22Rv1 (cell line): ENCODE measurements around the gene ILF3.
A peak's percentile ranks its signal among the peaks of the same experiment; 100 is the strongest.

Experiments used
- H3K27ac ChIP-seq: fragments of 450-650 bp; 2 replicates; pipeline ENCODE4 v1.5.1; 2017
- CTCF ChIP-seq: fragments of 450-650 bp; IDR thresholded peaks from 2 replicates; pipeline ENCODE4 v1.5.1; 2017; ENCODE audit warnings: mild to moderate bottlenecking
- ZFX ChIP-seq: fragments of 450-650 bp; IDR thresholded peaks from 2 replicates; pipeline ENCODE4 v1.6.1; 2017; ENCODE audit warnings: antibody characterized with exemption, borderline replicate concordance

The ILF3 gene

GRCh38 chr19:10692673-10693264 is 38.6 kb downstream of the ILF3 start:
- peak overlapping the region; percentile 91; the same call in 1 of the 2 replicates for H3K27ac ChIP-seq
- TF ChIP-seq ZFX (no peak), CTCF (no peak)

- peak overlapping the region; percentile 91 for H3K27ac ChIP-seq
- TF ChIP-seq ZFX (no peak), CTCF (no peak)
These were observed 40.7 kb downstream of the ILF3 start for GRCh38 chr19:10694706-10695307.

DNA sequence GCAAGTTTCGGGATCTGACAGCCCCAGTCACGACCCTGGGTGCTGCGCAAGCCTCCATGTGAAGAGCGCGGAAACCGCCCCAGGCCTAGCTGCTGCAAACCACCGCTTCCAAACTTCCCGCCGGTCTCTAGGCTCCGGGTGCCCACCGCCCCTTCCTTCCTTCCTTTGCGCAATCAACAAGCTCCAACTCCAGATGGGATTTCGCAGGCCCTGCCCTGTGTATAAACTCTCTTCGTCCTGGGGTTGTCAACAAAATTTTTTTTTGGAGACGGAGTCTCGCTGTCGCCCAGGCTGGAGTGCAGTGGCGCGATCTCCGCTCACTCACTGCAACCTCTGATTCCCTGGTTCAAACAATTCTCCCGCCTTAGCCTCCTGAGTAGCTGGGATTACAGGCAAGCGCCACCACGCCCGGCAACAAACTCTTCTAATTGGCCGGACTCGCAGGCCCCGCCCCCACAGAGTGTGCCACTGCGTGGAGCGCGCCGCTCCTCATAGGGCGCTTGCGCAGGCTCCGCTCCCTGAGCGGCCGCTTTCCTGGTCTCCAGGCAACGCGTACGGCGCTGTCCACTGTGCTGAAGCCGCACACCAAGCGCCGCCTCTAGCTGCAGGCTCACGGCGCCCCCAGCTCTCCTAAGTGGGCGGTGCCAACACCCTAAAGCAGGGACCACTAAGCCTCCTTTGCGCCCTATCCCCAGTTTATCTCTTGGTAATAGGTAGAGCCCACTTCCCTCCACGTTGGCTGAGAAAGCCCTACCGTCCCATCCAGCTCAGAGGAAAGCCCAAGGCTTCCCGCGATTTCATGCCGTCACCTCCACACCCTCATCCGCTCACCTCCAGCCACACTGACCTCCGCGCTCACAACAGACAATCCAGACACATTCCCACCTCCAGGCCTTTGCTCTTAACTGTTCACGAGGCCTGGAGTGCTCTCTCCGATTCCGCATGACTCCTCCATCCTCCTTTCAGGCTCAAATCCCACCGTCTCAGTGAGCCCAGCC is 41.6 kb downstream of the ILF3 start:
- TF ChIP-seq ZFX (no peak), CTCF (no peak)
- peak overlapping the region; percentile 91 for H3K27ac ChIP-seq

GRCh38 chr19:10699650-10700335 is 45.6 kb downstream of the ILF3 start:
- no peak for TF ChIP-seq ZFX
- peak; percentile 80 for TF ChIP-seq CTCF
- peak overlapping the region; percentile 73; the same call in 1 of the 2 replicates for H3K27ac ChIP-seq

DNA sequence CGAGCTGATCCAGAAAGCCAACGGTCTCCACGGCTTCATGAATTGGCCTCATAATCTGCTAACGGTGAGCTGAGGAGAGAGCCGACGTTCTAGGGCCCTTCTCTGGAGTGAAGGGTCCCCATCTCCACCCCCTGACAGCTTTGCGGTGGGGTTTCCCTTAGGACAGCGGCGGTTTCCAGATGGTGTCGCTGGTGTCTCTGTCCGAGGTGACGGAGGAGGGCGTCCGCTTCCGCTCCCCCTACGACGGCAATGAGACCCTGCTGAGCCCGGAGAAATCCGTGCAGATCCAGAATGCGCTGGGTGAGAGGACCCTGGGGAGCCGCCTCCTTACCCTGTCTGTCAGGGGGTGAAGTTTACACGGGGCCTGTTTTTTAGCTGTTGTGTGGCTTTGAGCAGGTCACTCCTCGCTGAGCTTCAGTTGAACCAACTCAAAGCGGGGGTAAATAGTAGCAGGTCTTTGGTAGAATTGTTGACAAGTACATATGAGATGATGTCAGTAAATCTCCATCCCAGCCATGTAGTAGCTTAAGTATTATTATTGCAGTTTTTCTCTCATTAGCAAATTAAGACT is 47.9 kb downstream of the ILF3 start:
- peak; percentile 16; the same call in 1 of the 2 replicates for TF ChIP-seq CTCF
- no peak for TF ChIP-seq ZFX
- H3K27ac ChIP-seq = peak overlapping the region; percentile 73

DNA sequence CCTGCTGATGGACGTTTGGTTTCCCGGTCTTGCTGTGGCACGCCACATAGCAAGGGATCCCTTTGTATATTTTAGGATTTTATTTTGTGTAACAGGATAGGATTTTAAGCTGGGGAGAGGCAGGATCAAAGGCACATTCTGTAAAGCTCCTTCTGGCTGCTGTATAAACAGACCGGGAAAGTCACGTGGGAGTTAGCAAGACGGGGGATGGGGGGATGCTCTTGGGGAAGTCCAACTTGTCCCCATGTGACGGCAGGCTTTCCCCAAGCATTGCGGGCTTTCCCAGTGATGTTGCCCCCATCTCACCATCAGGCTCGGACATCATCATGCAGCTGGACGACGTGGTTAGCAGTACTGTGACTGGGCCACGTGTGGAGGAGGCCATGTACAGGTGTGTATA is 52.8 kb downstream of the ILF3 start:
- TF ChIP-seq CTCF (no peak), ZFX (no peak)

More for the DNA sequence above, 52.8 kb downstream of the ILF3 start:
- H3K27ac ChIP-seq = no peak overlapping the region
